H1 (cell line): ENCODE data around the gene SCN2A. TPM values are rescaled to one million over a fixed set of nuclear protein-coding genes. Genes with fewer than 3 reads are reported as not detected.

ENCODE experiments used
- BCL11A ChIP-seq, 2 experiments: IDR thresholded peaks; one replicate each; pipeline ENCODE4 v1.6.1; 2011; ENCODE audit warnings: low read depth in 2 of 2, low read length in 2 of 2, mild to moderate bottlenecking in 2 of 2
- CBX5 ChIP-seq: fragments of 300-800, 300-1000 bp; sonication (generic); IDR thresholded peaks from 2 replicates; pipeline ENCODE4 v1.7.1; 2016; ENCODE audit warnings: antibody characterized with exemption, low read length, low read depth
- NRF1 ChIP-seq: IDR thresholded peaks from 2 replicates; pipeline ENCODE4 v1.6.1; 2011; ENCODE audit warnings: mild to moderate bottlenecking, low read depth, low read length, improper control_type of control experiment
- RAD21 ChIP-seq, 2 experiments: IDR thresholded peaks in 1 of 2; conservative IDR thresholded peaks in 1 of 2; 2 replicates each; pipeline ENCODE4 v1.6.1; 2011; ENCODE audit warnings: low read depth in 2 of 2, low read length in 2 of 2, improper control_type of control experiment in 1 of 2, inconsistent platforms in 1 of 2, mild to moderate bottlenecking in 1 of 2, moderate library complexity in 1 of 2
- TAF7 ChIP-seq: optimal IDR thresholded peaks from 2 replicates; pipeline ENCODE3; 2011; ENCODE audit warnings: low read depth, mild to moderate bottlenecking, inconsistent platforms, low read length, moderate library complexity, borderline replicate concordance
- polyA plus RNA-seq, 7 experiments: library from polyadenylated mRNA; depleted of rRNA in 3 of 7; stranded (reverse) in 5 of 7; unstranded in 2 of 7; fragments of >200 nt in 5 of 7; fragments of 200-250 nt in 2 of 7; gene quantifications; 1 replicate in 5 of 7; 2 replicates in 1 of 7; 4 replicates in 1 of 7; pipeline versions ENCODE4 v1.2.1 to v1.2.3, GENCODE V29; 2011 to 2013; ENCODE audit warnings: missing spikeins in 2 of 7, mixed read lengths in 2 of 7
- total RNA-seq: library from RNA; stranded (reverse); fragmentation: NEBNext Ultra II Directional; extraction: Animal tissue kit (Norgen Biotek cat#: 25700); gene quantifications from 2 replicates; pipeline ENCODE4 v1.2.1, GENCODE V29; 2021

Gene SCN2A
- total and polyA plus RNA-seq, 2 of the 8 experiments (the other 6 are each of a cell fraction or from before 2014, with no cell fraction given): 0.18 to 1.1 TPM

GRCh38 chr2:165289069-165289468 lies 49.9 kb downstream of the SCN2A start (continued):
- no peak for TF ChIP-seq TAF7
- no peak for TF ChIP-seq CBX5
- TF ChIP-seq BCL11A (IDR thresholded peaks at IDR 0.05; ENCODE audit: low read depth in 2 of 2, low read length in 2 of 2): no peak
- TF ChIP-seq RAD21 (IDR thresholded peaks at IDR 0.05 in 1 of 2, conservative IDR thresholded peaks at IDR 0.05 in 1 of 2; ENCODE audit: low read depth in 2 of 2, low read length in 2 of 2): no peak
- no peak for TF ChIP-seq NRF1
